GM12878 (cell line): ENCODE measurements around the gene ADARB1. TPM values are rescaled to one million over a fixed set of nuclear protein-coding genes. Genes with fewer than 3 reads are reported as not detected.

ENCODE experiments used
- BCL11A ChIP-seq: IDR thresholded peaks from 2 replicates; pipeline ENCODE4 v1.6.1; 2011; ENCODE audit warnings: low read depth, low read length
- CBFB ChIP-seq: IDR thresholded peaks from 2 replicates; pipeline ENCODE4 v1.6.1; 2016; ENCODE audit warnings: antibody characterized with exemption, low read depth
- ELK1 ChIP-seq: IDR thresholded peaks from 2 replicates; pipeline ENCODE4 v1.6.1; 2012; ENCODE audit warnings: low read depth, low read length, improper control_type of control experiment
- HDAC2 ChIP-seq: fragments of 200-600 bp; sonication (generic); IDR thresholded peaks from 2 replicates; pipeline ENCODE4 v1.6.1; 2017
- IKZF1 ChIP-seq: fragments of 450-650 bp; conservative IDR thresholded peaks from 2 replicates; pipeline ENCODE4 v1.6.1; 2017; ENCODE audit warnings: antibody characterized with exemption, mild to moderate bottlenecking
- IRF3 ChIP-seq: fragments of 450-650 bp; IDR thresholded peaks from 2 replicates; pipeline ENCODE4 v1.6.1; 2014; ENCODE audit warnings: mild to moderate bottlenecking
- IRF5 ChIP-seq: fragments of 450-650 bp; IDR thresholded peaks from 2 replicates; pipeline ENCODE4 v1.6.1; 2017; ENCODE audit warnings: borderline replicate concordance
- MXI1 ChIP-seq: fragments of 150-350 bp; IDR thresholded peaks from 2 replicates; pipeline ENCODE4 v1.6.1; 2011; ENCODE audit warnings: low read depth, mild to moderate bottlenecking, inconsistent platforms, low read length, improper control_type of control experiment
- POLR2AphosphoS5 ChIP-seq: IDR thresholded peaks from 2 replicates; pipeline ENCODE4 v1.6.1; 2011; ENCODE audit warnings: mild to moderate bottlenecking, low read length, inconsistent platforms
- RCOR1 ChIP-seq: conservative IDR thresholded peaks from 2 replicates; pipeline ENCODE4 v1.6.1; 2012; ENCODE audit warnings: low read depth, low read length, improper control_type of control experiment
- ZBTB40 ChIP-seq: fragments of 450-650 bp; IDR thresholded peaks from 2 replicates; pipeline ENCODE4 v1.6.1; 2016; ENCODE audit warnings: mild to moderate bottlenecking, moderate library complexity, borderline replicate concordance
- polyA plus RNA-seq, 11 experiments: library from polyadenylated mRNA; depleted of rRNA in 4 of 11; unstranded in 6 of 11; stranded (reverse) in 5 of 11; fragments of >200 nt; fragmentation: Nextera tagmentation in 4 of 11; fragmentation: Illumina TruSeq in 1 of 11; extraction: Ambion mirVana in 4 of 11; extraction: Trizol in 1 of 11; gene quantifications; 1 replicate in 1 of 11; 2 replicates in 10 of 11; pipeline versions ENCODE4 v1.2.1 to v1.2.3, GENCODE V29; 2011 to 2016; ENCODE audit warnings: inconsistent platforms in 2 of 11, missing spikeins in 2 of 11, low read depth in 1 of 11
- total RNA-seq, 4 experiments: library from RNA; depleted of rRNA in 3 of 4; stranded (reverse); fragments of >200 nt in 3 of 4; fragmentation: Illumina TruSeq in 1 of 4; extraction: Trizol in 1 of 4; gene quantifications; 2 replicates each; pipeline versions ENCODE4 v1.2.1 to v1.2.3, GENCODE V29; 2013 to 2021

ADARB1 gene
- total and polyA plus RNA-seq, 10 of the 15 experiments (the other 5 are each of a cell fraction or from before 2014, with no cell fraction given): 5.7 to 61.7 (median 25.3) TPM

GRCh38 chr21:45264146-45264911 lies 189.9 kb downstream of the ADARB1 start (continued):
- TF ChIP-seq ZBTB40 (no peak), IRF5 (no peak), MXI1 (no peak), ELK1 (no peak), POLR2AphosphoS5 (no peak), RCOR1 (no peak), HDAC2 (no peak), CBFB (no peak), IKZF1 (no peak), BCL11A (no peak), IRF3 (no peak)
